ENCODE measurements around the gene NEK6.

The NEK6 gene

DNA sequence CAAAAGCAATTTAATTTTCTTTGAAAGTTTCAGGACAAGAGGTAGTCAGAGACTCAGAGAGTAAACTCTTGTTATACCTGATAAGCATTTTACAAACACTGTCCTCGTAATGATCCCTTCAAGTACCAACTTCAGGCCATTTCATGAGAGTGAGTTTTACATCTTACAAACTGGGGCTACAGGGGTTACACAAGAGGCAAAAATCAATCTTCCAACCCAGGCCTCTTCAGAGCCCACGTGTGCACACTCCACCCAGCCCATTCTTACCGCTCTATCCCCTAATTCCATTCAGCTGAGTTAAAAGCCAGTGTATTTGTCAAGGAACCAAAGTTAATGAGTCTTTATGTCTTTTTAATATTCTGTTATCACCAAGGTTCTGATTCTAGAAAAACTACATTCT is 110.9 kb downstream of the NEK6 start:
- DNase-seq (ENCODE audit: low read depth in 3 of 3, low spot score in 1 of 3), result no peak

DNA sequence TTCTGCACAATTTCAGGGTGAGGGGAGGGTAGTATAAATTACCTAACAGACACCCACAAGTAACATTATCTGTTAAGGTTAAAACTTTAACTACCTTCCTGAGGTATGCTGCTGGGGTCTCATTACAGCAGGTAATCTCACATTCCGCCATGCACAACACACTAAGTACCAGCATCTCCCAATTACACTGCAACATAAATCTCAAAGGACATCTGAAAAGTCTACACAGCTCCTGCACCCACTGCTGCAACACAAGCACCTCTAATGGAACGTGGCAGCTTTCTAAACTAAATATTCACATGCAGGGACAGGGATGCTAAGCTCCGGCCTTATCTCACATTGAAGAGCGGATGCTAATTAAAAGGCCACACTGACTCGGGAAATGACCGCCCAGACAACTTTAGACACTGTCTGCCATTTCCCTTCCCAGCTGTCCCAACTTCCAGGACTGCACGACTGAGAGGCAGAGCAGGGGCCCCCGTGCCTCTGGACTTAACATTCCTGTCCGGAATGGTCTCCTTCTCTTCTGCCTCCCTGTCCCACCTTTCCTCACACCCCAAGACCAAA is 111.6 kb downstream of the NEK6 start:
- no peak for DNase-seq (ENCODE audit: low read depth in 3 of 3, low spot score in 1 of 3)

DNA sequence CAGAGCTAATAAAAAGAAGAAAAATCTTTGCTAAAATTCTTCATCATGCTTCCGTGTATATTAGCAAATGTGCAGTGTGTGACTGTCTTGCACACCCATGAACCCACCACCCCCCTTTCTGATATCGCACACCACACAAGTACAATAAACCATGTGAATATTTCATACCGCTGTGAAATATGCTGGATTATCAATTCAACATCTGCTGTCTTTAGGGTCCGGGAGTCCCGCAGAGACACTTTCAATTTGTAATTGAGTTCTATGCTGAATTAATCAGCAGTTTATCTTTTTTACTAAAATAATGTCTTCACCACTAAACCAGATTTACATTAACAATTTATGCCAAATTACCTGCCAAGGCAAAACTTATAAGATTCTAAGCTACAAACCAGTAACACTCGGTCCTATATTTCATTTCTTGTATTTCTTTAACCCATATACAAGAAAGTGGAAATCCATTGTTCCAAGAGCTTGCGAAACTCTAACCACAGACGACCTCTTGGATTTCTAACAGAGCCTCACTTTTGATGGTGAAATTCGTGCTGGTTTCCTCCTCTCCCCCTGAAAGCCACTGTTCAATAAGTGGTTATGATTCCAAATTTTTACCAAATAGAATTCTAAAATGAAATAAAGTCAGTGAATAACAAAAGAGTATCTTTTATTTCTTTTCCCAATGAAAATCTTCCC is 113.3 kb downstream of the NEK6 start:
- no peak for DNase-seq (ENCODE audit: low read depth in 3 of 3, low spot score in 1 of 3)

DNA sequence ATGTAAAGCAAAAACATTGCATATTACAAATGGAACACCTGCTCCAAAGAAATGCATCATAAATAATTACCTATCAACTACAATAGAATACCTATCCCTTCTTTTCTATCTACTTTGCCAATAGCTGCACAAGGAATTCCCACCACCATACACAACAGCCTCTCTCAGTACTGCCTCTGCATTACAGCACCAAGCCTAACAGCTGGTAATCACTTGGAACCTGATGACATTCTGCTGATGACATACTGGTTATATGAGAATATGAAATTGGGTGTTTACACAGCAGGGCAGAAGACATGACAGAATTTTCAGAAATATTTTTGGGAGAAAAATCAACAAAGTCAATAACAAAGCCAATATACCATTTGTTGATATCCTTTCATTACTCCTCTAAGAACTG is 114.3 kb downstream of the NEK6 start:
- no peak for DNase-seq (ENCODE audit: low read depth in 3 of 3, low spot score in 1 of 3)

DNA sequence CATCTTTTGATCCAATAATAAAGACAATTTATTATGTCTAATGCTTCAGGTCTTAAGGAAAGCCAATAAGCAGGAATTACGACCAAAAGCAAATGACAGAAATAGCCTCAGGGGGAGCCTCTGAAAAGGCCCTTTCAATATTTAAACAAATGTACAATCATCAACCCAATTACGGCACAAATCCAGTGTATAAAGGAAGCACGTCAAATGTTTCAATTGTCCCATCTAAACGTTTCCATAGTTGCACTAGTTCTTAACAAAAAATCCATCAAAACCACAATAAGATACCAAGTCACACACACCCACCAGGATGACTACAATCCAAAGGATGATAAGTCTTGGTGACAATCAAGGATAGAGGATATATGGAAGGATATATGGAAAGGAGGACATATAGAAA is 115.6 kb downstream of the NEK6 start:
- DNase-seq (ENCODE audit: low read depth in 3 of 3, low spot score in 1 of 3), result no peak

DNA sequence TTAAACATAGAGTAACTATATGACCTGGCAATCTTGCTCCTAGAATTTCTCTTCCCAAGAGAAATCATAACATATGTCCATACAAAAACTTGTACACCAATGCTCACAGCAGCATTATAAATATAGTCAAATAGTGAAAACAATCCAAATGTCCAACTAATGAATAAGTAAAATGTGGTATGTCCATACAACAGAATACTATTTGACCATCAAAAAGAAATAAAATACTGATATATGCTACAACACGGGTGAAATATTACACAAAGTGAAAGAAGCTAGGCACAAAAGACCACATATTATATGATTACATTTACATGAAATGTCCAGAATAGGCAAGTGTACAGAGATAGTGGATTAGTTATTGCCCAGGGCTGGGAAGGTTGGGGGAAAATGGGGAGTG is 116.1 kb downstream of the NEK6 start:
- no peak for DNase-seq (ENCODE audit: low read depth in 3 of 3, low spot score in 1 of 3)

DNA sequence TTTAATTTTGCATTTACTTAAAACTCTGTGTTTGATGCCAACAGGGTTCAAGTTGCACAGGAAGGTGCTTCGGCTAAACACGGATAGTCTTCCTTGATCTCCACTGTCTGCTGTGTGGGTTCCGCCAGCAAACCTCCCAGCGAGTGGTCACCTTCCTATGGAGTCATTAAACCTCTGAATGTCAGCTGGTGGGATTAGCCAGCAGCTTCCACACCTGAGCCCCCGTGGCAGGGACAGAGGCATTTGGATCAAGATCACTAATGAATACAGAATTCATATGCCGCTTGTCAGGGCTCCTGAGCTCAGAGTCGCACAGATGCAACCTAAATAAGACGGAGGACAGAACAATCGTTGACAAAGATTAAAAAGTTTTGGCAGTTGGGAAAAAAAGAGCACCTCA is 118.0 kb downstream of the NEK6 start:
- DNase-seq (ENCODE audit: low read depth in 3 of 3, low spot score in 1 of 3), result no peak

DNA sequence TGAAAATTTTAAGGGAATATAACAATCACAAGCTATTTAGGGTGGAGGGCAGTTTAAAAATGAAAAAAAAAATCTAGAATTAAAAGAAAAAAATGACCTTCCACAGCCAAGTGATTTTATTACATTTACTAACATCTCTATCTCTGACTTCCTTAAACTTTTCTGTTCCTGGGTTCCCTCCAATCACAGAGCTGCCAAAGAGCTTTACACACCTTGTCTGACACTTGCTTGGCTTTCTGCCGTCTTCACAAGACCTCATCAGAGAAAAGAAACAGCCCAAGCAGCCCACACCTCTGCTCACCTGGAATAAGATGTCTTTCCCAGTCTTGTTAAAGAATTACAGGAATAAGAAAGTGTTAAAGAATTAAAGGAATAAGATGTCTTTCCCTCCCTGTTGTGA is 118.6 kb downstream of the NEK6 start:
- no peak for DNase-seq (ENCODE audit: low read depth in 3 of 3, low spot score in 1 of 3)

DNA sequence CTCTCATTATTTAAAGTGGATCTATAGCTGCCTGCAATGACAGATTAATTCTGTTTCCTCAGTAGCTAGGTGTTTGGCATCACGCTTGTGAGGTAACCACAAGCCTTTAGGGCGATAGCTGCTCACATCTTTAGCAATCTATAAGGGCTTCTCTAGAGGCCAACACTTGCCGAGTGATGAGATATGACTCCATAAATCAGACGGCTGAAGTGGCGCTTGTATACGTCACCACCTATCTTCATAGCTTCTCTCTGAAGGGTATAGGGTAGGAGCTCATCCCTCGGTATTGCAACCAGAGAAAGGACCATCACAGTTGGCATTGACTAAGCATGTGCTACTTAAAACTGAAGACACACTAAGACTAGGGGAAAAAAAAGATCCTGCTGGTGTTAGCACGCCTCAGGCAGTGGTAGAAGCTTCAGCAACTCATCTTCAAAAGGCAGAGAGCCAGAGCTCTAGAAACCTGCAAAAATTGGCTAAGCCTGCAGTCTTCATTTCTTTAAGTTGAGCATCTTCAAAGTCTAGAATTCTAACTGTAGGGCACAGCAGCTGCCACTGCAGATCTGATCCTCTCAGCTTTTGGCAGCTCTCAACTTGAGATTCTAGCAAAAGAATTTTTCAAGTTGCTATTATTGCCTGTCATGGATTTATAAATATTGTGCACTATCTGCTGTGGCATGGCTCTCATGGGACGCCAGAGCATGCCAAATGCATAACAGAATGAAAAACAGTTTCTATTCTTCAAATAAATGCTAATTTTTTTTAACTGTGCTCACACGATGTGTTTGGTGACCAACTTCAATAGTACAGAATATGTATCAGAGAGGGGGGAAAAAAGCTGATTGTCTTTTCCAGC is 120.0 kb downstream of the NEK6 start:
- DNase-seq (ENCODE audit: low read depth in 3 of 3, low spot score in 1 of 3), result no peak

DNA sequence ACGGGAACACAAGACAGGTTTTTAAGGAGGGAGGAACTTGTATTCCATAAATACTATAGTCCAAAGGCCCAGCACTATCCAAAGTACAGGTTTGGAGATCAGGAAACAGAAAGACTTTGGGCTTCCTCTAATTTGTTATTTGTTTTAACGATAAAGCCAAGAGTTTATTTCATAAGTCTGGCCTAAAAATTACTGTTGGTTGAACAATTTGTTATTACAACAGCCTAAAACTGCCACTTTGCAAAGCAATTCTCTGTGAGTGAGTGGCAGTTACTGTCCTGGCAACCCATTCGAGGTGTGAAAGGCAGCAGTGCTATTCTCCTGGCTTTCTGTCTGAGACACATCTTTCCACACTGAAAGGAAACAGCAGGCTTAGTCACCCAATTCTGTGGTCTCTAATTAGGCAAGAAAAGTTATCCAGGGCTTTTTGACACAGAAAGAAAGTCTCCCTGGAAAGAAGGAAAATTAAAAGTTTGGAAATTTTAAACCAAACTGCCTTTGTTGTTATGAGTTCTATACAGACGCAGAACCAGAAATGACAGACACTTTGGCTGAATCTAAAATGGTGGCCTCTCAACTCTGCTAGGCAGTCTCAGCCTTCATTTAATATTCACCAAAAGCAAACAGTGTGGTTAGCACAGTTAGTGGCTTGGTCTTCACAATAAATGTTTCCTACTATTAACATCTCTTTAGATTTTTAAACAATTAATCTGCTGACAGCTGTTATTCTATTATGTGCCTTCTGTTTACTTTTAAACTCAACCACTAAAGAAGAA is 123.6 kb downstream of the NEK6 start:
- DNase-seq (ENCODE audit: low read depth in 3 of 3, low spot score in 1 of 3), result no peak

DNA sequence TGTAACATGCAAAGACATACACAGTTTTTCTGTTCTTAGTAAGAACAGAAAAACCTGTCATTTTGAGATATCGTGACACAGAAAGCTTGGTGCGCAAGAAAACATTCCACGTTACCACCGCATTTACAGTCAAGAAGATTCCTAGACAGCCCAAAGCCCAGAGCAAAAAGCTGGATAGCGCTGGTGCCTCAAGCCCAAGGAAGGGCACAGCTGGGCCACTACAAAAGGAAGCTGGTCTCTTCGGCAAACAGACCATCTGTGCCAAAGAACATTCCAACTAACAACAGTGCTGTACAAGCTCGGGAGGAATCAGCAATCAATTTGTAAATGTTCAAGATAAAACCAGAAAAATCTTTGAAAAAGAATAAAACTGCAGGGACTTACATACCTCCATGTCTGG is 126.5 kb downstream of the NEK6 start:
- no peak for DNase-seq (ENCODE audit: low read depth in 3 of 3, low spot score in 1 of 3)

DNA sequence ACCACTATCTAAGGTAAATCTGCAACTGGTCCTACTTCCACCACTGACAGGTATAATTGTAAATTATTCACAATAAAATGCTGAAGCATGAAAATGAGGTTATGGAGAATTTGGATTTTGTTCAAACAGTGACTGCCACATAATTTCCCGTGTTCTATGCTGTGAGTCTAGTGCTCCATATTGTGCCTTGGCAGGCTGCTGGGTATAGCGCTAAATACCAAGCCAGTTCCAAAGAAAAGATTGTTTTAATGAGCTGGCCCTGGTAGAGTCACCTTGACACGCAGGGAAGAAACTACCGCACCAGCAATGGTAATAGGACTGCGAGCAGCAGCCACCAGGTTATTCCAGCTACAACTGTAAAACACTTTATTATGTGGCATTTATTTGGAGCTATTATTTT is 127.1 kb downstream of the NEK6 start:
- no peak for DNase-seq (ENCODE audit: low read depth in 3 of 3, low spot score in 1 of 3)

DNA sequence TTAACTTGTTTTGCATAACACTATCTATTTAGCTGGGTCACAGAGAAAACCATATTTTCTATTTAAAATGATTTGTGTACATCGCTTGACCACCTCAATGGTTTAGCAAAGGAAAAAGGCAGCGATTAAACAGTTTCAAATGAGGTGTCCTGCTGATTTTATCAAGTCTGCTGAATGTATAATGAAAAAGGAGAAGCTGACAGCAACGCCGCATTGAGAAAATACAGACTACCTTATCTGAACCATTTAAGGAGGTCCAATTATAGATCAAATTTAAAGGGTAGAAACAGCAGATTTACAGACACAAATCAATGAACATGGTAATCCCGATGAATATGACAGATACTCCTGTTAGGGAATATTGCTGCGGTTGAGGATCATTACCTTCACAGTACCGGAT is 127.9 kb downstream of the NEK6 start:
- DNase-seq (ENCODE audit: low read depth in 3 of 3, low spot score in 1 of 3), result no peak

DNA sequence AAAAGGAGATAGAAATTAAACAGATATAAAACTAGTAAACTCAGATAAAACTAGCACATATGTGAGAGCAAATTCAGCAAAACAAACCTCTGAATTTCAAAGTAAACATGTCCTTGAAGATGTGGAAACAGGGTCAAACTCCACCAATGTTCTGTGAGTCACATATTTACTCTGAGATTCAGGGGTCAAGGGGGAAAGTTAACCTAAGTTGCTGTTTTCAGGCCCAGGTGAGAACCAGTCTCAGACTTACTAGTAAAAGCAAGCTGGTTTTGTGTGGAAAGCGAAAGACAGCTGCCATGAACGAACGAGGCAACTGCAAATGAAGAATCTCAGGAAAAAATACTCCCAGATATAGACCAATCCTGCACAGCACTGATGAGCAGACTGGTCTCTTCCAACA is 128.5 kb downstream of the NEK6 start:
- DNase-seq (ENCODE audit: low read depth in 3 of 3, low spot score in 1 of 3), result no peak

DNA sequence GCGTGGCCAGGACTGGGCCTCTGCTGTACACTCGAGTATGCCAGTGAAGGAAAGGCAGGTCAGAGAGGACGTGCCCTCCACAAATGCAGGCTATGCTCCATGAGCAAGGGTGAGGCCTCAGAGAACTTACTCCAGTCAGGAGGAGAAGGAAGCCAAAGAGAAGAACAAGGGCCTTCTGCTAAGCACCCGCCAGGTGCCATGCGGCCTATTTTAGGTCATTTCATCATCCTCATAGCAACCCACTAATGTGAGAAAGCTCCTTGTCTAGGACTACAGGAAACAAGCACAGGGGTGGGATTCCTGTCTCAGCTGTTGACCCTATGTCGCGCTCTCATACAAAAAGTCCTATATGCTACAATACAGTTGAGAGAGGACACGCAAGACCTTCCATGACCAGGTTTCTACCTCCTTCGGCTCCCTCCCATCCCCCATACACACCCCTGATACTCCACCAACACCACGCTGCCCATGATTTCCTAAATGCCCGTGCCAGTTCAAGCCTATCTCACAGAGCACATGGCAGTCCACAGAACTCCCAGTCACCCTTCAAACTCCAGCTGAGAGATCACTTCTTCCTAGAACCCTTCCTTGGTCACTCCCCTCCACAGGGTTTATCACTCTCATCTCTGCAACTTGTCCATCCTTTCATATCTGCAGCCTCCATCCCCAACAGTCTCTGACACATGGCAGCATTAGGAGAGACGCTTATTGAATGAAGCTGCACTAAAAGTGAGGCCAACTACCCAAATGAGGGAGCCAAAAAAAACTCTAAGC is 130.7 kb downstream of the NEK6 start:
- DNase-seq (ENCODE audit: low read depth in 3 of 3, low spot score in 1 of 3), result no peak

DNA sequence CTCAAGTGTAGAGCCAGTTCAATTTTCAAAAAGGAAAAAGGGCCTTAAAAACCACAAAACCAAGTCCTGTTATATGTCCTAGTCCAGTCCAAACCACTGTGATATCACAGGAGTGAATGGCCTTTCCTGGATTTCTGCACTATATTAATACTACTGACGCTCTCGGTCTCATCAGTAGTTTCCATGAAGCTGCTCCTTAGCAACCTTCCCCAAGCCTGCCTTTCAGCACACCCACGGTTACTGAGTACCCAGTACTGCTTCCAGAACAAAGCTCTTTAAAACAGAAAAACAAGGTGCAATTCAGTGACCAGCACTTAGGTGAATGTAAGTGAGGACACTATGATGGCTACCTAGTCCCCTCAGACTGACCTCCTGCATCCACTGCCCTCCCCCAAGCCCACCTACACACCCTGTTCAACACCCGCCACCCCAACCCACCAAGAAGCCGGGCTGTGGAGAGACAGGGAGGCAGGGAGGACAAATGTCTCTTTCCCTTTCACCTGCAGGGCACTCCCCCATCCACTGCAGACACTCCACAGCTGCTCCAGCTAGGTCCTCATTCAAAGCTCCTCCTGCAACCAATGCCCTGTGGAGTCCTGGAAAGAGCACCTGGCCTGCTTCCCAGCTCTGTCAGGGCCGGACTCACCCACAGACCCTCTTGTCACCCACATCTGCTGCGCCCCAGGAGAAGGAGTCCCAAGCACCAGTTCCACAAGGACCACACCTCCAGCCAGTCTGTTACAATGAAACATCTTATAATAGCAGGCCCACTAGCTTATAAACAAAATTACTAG is 131.6 kb downstream of the NEK6 start:
- DNase-seq (ENCODE audit: low read depth in 3 of 3, low spot score in 1 of 3), result no peak

DNA sequence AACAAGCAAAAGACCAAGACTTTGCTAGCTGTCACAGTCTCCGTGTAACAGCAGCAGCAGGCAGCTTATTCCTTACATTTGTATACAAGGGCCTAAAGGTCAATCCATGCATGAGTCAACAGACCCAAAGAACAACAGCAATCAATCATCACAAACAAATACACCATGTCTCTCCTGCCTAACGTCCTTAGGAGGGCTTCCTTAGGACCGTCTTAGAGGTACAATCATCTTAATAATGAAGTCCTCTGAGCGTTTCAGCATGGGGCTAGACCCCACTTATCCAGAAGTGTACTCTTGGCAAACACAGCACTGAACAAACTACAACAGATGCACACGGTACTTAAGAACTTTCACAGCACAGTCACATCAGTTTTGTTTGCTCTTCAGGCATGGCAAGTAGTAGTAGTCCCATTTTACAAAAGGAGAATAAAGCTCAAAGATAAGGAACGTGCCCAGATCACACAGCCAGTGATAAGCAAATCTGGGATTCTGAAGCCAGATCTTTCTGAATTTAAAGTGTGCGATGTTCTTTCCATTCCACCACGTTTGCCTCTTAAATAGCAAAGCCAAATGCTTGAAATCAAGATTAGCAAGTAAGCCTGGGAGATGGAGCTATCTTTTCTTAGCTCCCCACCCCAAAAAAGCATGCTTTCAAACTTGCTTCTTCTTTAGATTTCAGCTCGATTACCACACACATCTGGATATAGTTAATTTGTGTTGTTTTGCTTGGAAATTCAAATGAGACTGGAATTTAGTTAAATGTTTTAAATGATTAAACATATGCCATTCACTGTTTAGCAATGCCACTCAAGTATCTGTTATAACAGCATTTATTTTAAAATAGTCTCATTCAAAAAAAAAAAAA is 133.3 kb downstream of the NEK6 start:
- DNase-seq (ENCODE audit: low read depth in 3 of 3, low spot score in 1 of 3), result no peak

DNA sequence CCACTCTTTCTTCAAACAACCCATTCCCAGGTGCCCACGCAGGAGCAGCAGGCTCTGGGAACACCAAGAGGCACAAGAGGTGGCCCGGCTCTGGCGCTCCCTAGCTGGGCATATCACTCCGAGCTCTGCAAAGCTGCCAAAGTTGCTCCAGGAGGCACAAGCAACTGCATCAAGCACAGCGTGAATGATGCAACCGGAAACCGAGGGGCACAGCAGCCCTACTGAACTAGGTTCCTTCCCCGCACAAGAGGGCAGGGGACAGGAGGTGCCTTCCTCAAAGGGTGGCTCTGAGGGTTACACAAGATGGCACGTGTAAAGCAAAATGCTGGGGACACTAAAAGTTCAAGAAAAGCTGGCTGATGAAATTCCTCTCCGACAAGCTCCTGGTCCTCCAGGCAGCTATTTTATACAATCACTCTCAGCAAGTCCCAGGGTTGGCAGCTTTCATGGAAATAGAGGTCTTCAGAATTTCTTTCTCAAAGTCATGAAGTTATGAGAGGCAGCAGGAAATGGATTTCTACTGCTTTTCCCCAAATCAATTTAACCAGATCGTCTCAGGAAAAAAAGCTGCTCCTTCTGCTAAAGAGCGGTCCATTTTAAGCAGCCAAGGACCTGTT is 134.6 kb downstream of the NEK6 start:
- DNase-seq (ENCODE audit: low read depth in 3 of 3, low spot score in 1 of 3), result no peak

Data from stimulated activated CD4-positive, alpha-beta T cell treated with anti-CD3 and anti-CD28 coated beads, TNF-alpha, amount 100 ng/mL, for 1 hour (primary cell).